DOHH2 (cell line): ENCODE measurements around the gene DHDDS.

Source experiments
- H3F3A ChIP-seq: fragments of 200-600 bp; sonication (generic), shearing (Covaris generic); 2 replicates; pipeline ENCODE4 v1.6.0; 2016; ENCODE audit warnings: antibody characterized with exemption, mild to moderate bottlenecking; ENCODE audit not compliant: control insufficient read depth, insufficient read depth
- H3K27ac ChIP-seq: fragments of 200-600 bp; sonication (generic); 2 replicates; pipeline ENCODE4 v1.5.1; 2014; ENCODE audit warnings: low read depth, mild to moderate bottlenecking, low read length, moderate library complexity
- H3K27me3 ChIP-seq: fragments of 200-600 bp; sonication (generic); 2 replicates; pipeline ENCODE4 v1.6.1; 2014; ENCODE audit warnings: mild to moderate bottlenecking, low read length, mixed read lengths; ENCODE audit not compliant: control insufficient read depth
- H3K36me3 ChIP-seq: fragments of 200-600 bp; sonication (generic); 2 replicates; pipeline ENCODE4 v1.6.1; 2014; ENCODE audit warnings: mild to moderate bottlenecking, low read length, moderate library complexity, mixed read lengths; ENCODE audit not compliant: control insufficient read depth
- H3K4me1 ChIP-seq: fragments of 200-600 bp; sonication (generic); 2 replicates; pipeline ENCODE4 v1.6.1; 2014; ENCODE audit warnings: mild to moderate bottlenecking, low read length, mixed read lengths; ENCODE audit not compliant: control insufficient read depth
- H3K4me2 ChIP-seq: fragments of 200-600 bp; sonication (generic); 2 replicates; pipeline ENCODE4 v1.6.0; 2014; ENCODE audit warnings: mild to moderate bottlenecking, low read length, moderate library complexity
- H3K4me3 ChIP-seq: fragments of 200-600 bp; sonication (generic); 2 replicates; pipeline ENCODE4 v1.5.1; 2014; ENCODE audit warnings: mild to moderate bottlenecking, low read length, mixed read lengths
- H3K79me2 ChIP-seq: fragments of 200-600 bp; sonication (generic); 2 replicates; pipeline ENCODE4 v1.6.1; 2014; ENCODE audit warnings: mild to moderate bottlenecking, low read length, mixed read lengths; ENCODE audit not compliant: control insufficient read depth
- H3K9me2 ChIP-seq: fragments of 200-600 bp; sonication (generic); replicated peaks from 2 replicates; pipeline ENCODE4 v1.6.1; 2014; ENCODE audit warnings: mild to moderate bottlenecking, low read length, mixed read lengths; ENCODE audit not compliant: control insufficient read depth
- H3K9me3 ChIP-seq: fragments of 200-600 bp; sonication (generic); 2 replicates; pipeline ENCODE4 v1.6.1; 2014; ENCODE audit warnings: antibody characterized with exemption, low read length, mixed read lengths; ENCODE audit not compliant: control insufficient read depth, insufficient read depth
- H4K20me1 ChIP-seq: fragments of 200-600 bp; sonication (generic); 2 replicates; pipeline ENCODE4 v1.6.0; 2014; ENCODE audit warnings: low read depth, mild to moderate bottlenecking, antibody characterized with exemption, low read length, moderate library complexity; ENCODE audit not compliant: control insufficient read depth, insufficient read depth
- EZH2phosphoT487 ChIP-seq: fragments of 200-600 bp; sonication (generic); IDR thresholded peaks from 2 replicates; pipeline ENCODE4 v1.6.1; 2017; ENCODE audit warnings: borderline replicate concordance, mild to moderate bottlenecking, antibody characterized with exemption, low read length, moderate library complexity, mixed read lengths
- TF ChIP-seq, protein P1 (sequence below): fragments of 200-600 bp; sonication (generic); IDR thresholded peaks from one replicate; pipeline ENCODE4 v1.5.1; 2014; ENCODE audit warnings: antibody characterized with exemption, mild to moderate bottlenecking, low read depth, low read length; ENCODE audit not compliant: poor library complexity, severe bottlenecking

DHDDS gene

DNA sequence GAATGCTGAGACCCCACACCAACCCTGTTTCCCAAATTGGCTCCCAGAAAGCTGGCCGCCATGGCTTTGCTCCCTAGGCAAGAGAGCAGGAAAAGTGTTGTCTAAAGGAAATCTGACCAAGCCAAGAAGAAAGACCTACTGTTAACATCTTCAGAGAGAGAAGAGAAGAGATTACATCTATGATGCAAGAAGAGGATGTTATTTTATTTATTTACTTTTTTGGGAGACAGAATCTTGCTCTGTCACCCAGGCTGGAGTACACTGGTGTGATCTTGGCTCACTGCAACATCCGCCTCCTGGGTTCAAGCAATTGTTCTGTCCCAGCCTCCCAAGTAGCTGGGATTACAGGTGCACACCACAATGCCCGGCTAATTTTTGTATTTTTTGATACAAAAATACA, 61.8 kb downstream of the DHDDS start:
- Histone ChIP-seq H3K27me3 (no peaks in the 10 kb centered on the region), H3K4me3 (no peak overlapping the region), H3K79me2 (no peaks in the 10 kb centered on the region), H3K9me2 (no peaks in the 10 kb centered on the region), H3K4me2 (no peak overlapping the region), H3K9me3 (no peaks in the 10 kb centered on the region), H3F3A (peaks cover 5% of the 10 kb centered on the region; the same call in 1 of the 2 replicates), H3K4me1 (peaks cover 10% of the 10 kb centered on the region), H4K20me1 (no peaks in the 10 kb centered on the region; the same call in 1 of the 2 replicates), H3K36me3 (no peaks in the 10 kb centered on the region), H3K27ac (no peak overlapping the region)
- TF ChIP-seq, protein P1, sequence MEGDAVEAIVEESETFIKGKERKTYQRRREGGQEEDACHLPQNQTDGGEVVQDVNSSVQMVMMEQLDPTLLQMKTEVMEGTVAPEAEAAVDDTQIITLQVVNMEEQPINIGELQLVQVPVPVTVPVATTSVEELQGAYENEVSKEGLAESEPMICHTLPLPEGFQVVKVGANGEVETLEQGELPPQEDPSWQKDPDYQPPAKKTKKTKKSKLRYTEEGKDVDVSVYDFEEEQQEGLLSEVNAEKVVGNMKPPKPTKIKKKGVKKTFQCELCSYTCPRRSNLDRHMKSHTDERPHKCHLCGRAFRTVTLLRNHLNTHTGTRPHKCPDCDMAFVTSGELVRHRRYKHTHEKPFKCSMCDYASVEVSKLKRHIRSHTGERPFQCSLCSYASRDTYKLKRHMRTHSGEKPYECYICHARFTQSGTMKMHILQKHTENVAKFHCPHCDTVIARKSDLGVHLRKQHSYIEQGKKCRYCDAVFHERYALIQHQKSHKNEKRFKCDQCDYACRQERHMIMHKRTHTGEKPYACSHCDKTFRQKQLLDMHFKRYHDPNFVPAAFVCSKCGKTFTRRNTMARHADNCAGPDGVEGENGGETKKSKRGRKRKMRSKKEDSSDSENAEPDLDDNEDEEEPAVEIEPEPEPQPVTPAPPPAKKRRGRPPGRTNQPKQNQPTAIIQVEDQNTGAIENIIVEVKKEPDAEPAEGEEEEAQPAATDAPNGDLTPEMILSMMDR: no peak
- TF ChIP-seq EZH2phosphoT487: no peak

DNA sequence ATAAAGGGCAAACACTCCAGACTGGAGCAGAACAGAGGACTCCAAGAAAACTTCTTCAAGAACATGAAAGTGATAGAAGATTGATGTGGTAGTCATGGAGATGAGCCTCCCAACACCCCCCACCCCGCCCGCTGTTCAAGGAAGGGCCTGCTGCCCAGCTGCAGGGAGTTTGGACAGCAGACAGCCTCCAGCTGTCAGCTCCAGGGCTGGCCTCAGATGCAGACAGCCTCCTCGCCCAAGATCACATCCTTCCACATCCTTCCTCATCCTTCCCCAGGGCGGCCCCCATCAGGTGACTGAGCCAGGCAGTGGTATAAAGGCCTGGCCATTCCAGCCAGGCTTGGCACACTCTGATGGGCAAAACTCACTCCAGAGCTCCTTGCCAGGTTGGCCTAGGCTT, 64.7 kb downstream of the DHDDS start:
- Histone ChIP-seq H4K20me1 (no peaks in the 10 kb centered on the region; the same call in 1 of the 2 replicates), H3K27ac (no peak overlapping the region), H3K9me3 (no peaks in the 10 kb centered on the region), H3K27me3 (no peaks in the 10 kb centered on the region), H3K79me2 (peaks cover 14% of the 10 kb centered on the region), H3K4me3 (no peak overlapping the region), H3K4me2 (no peak overlapping the region), H3F3A (peaks cover 5% of the 10 kb centered on the region; the same call in 1 of the 2 replicates), H3K9me2 (no peaks in the 10 kb centered on the region), H3K4me1 (peaks cover 28% of the 10 kb centered on the region), H3K36me3 (peaks cover 4% of the 10 kb centered on the region)
- TF ChIP-seq, protein P1: no peak
- no peak for TF ChIP-seq EZH2phosphoT487

DNA sequence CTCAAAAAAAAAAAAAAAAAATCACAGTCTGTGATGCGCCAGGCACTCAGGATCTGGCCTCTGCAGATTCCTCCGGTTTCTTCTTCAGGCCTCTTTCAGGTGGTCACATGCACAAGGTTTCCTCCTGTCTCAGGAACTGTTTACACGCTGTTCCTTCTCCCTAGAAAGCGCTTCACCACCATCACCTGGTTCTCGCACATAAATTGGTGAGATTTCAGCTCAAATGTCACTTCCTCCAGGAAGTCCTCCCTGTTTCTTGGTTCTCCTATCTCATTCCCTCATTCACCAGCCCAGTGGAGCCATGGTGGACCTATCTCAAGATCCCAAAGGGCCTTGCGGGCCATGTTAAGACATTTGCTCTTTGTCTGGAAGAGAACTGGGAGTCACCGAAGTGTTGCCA, 66.8 kb downstream of the DHDDS start:
- 0 out of 2 replicates have a peak overlapping the region, but pooled peaks have one; percentile 100 for H3K4me2 ChIP-seq
- no peaks in the 10 kb centered on the region for H3K9me2 ChIP-seq
- no peak overlapping the region for H3K4me3 ChIP-seq
- peaks cover 17% of the 10 kb centered on the region for H3K79me2 ChIP-seq
- H4K20me1 ChIP-seq: no peaks in the 10 kb centered on the region
- H3K4me1 ChIP-seq: peaks cover 26% of the 10 kb centered on the region
- H3K36me3 ChIP-seq: peaks cover 4% of the 10 kb centered on the region
- H3K27me3 ChIP-seq: no peaks in the 10 kb centered on the region
- no peaks in the 10 kb centered on the region; the same call in 1 of the 2 replicates for H3F3A ChIP-seq
- TF ChIP-seq, protein P1: no peak
- no peaks in the 10 kb centered on the region for H3K9me3 ChIP-seq
- no peak overlapping the region for H3K27ac ChIP-seq
